Esophagus muscularis mucosa (tissue), 4 donors: ENCODE data around the gene ZBED2. TPM values are rescaled to one million over a fixed set of nuclear protein-coding genes. Genes with fewer than 3 reads are reported as not detected.

Experiments
- DNase-seq: peaks from one replicate; pipeline ENCODE4 v3.0.0-alpha.2; 2017; ENCODE audit errors: extremely low spot score
- H3K27ac ChIP-seq, 4 donors: fragments of 200-600 bp; sonication (generic); replicated peaks in 1 of 4; 1 replicate in 3 of 4; 2 replicates in 1 of 4; pipeline ENCODE4 v1.5.1; 2016 to 2019; ENCODE audit warnings: mild to moderate bottlenecking in 1 of 4
- H3K27me3 ChIP-seq, 4 donors: fragments of 200-600 bp; sonication (generic); one replicate each; pipeline versions ENCODE4 v1.5.1 to v1.6.0; 2016 to 2019
- H3K36me3 ChIP-seq, 4 donors: fragments of 200-600 bp; sonication (generic); one replicate each; pipeline ENCODE4 v1.5.1; 2016 to 2019
- H3K4me1 ChIP-seq, 4 donors: fragments of 200-600 bp; sonication (generic); one replicate each; pipeline ENCODE4 v1.5.1; 2016 to 2019
- H3K4me3 ChIP-seq, 4 donors: fragments of 200-600 bp; sonication (generic); 1 replicate in 2 of 4; 2 replicates in 2 of 4; pipeline ENCODE4 v1.5.1; 2016 to 2019; ENCODE audit warnings: mild to moderate bottlenecking in 4 of 4, moderate library complexity in 1 of 4
- H3K9me3 ChIP-seq, 4 donors: fragments of 200-600 bp; sonication (generic); 1 replicate in 3 of 4; 2 replicates in 1 of 4; pipeline ENCODE4 v1.5.1; 2016 to 2019
- EP300 ChIP-seq: sonication (generic); formaldehyde crosslinking; IDR thresholded peaks from one replicate; pipeline ENCODE4 v1.6.1; 2017; ENCODE audit warnings: antibody characterized with exemption
- POLR2A ChIP-seq: fragments of 450-650 bp; IDR thresholded peaks from one replicate; pipeline ENCODE4 v1.6.1; 2017; ENCODE audit warnings: antibody characterized with exemption, moderate library complexity, mild to moderate bottlenecking, low read depth
- POLR2AphosphoS5 ChIP-seq, 2 donors: sonication (generic); formaldehyde crosslinking; IDR thresholded peaks; one replicate each; pipeline ENCODE4 v1.6.1; 2017; ENCODE audit warnings: antibody characterized with exemption in 2 of 2
- WGBS: methylation state at CpG from one replicate; pipeline ENCODE4 v1.1.5; 2018; 5-methylcytosine and 5-hydroxymethylcytosine counted together
- intact Hi-C: fragments of 100-400 bp; cut with DNase I; formaldehyde crosslinking; loops from one replicate; pipeline ENCODE4 v1.15.1; 2023
- total RNA-seq, 4 donors: library from RNA; depleted of rRNA; stranded (reverse); fragments of >200 nt; gene quantifications; one replicate each; pipeline versions ENCODE4 v1.1.0 to v1.2.1, GENCODE V29; 2016
- TF ChIP-seq, protein P1 (sequence below), 3 experiments: fragments of 200-600 bp in 2 of 3; fragments of 450-650 bp in 1 of 3; sonication (generic) in 2 of 3; IDR thresholded peaks; one replicate each; pipeline ENCODE4 v1.5.1; 2017 to 2019; ENCODE audit warnings: antibody characterized with exemption in 3 of 3, mild to moderate bottlenecking in 2 of 3, moderate library complexity in 1 of 3

ZBED2 gene
- total RNA-seq, 4 donors from 2014 or later: 0.13 TPM; not detected in 3

DNA sequence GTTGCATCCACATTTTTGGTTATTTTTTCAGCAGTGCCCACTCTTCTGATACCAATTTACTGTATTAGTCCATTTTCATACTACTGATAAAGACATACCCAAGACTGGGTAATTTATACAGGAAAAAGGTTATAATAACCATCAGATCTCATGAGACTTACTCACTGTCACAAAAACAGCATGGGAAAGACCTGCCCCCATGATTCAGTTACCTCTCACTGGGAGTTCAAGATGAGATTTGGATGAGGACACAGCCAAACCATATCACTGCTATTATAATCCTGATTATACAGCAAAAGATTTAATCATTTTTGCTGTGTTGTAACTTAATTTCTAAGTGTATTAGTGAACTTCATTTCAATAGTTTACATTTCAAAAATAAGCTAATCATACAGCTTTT lies 6.6 kb downstream of the ZBED2 start:
- TF ChIP-seq EP300: no peak
- TF ChIP-seq POLR2AphosphoS5 (IDR thresholded peaks at IDR 0.05): no peak
- no peak for TF ChIP-seq POLR2A
- TF ChIP-seq, protein P1, sequence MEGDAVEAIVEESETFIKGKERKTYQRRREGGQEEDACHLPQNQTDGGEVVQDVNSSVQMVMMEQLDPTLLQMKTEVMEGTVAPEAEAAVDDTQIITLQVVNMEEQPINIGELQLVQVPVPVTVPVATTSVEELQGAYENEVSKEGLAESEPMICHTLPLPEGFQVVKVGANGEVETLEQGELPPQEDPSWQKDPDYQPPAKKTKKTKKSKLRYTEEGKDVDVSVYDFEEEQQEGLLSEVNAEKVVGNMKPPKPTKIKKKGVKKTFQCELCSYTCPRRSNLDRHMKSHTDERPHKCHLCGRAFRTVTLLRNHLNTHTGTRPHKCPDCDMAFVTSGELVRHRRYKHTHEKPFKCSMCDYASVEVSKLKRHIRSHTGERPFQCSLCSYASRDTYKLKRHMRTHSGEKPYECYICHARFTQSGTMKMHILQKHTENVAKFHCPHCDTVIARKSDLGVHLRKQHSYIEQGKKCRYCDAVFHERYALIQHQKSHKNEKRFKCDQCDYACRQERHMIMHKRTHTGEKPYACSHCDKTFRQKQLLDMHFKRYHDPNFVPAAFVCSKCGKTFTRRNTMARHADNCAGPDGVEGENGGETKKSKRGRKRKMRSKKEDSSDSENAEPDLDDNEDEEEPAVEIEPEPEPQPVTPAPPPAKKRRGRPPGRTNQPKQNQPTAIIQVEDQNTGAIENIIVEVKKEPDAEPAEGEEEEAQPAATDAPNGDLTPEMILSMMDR (IDR thresholded peaks at IDR 0.05): no peak
- Histone ChIP-seq H3K4me1 (no peaks in the 10 kb centered on the region), H3K4me3 (no peak overlapping the region), H3K9me3 (no peaks in the 10 kb centered on the region), H3K36me3 (no peaks in the 10 kb centered on the region), H3K27me3 (no peaks in the 10 kb centered on the region), H3K27ac (no peak overlapping the region)
- DNase-seq: no peak
- intact Hi-C loops: no loop called here

DNA sequence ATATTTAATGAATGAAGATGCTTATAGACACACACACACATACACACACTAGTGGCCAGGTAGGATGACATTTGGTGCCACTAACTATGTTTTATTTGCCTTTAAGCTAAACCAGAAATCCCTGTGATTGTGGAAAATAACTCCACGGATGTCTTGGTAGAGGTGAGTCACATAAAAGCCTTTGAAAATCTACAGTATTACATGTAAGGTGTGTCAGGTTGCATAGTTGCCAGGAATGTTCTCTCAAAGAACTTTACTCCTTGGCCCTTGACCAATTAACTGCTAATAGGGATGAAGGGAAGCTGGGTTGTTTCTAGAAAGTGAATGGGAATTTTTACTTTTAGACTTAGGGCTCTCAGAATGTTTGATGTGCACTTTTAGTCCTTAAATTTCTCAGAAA lies 9.9 kb downstream of the ZBED2 start:
- Histone ChIP-seq H3K27me3 (no peaks in the 10 kb centered on the region), H3K9me3 (no peaks in the 10 kb centered on the region)
- 77% methylated on average over 1 of the region's 1 CpG for WGBS

DNA sequence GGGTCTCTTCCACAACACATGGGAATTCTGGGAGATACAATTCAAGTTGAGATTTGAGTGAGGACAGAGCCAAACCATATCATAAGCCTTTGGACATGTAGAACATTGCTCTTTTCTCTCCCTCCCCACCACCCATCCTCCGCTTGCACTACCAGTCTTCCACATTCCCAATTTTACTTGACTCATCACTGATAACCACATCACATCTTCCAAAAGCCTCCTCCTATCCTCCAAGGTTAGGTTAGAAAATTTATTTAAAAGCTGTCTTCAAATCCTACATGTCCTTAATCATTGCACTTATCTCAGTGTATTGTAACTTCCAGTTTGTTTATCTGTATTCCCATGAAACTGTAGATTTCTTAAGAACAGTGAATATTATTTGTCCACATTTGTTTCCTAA lies 10.4 kb downstream of the ZBED2 start:
- H3K36me3 ChIP-seq: no peaks in the 10 kb centered on the region
- no peaks in the 10 kb centered on the region for H3K4me1 ChIP-seq
- no peak for DNase-seq
- TF ChIP-seq EP300: no peak
- H3K9me3 ChIP-seq: no peaks in the 10 kb centered on the region
- 93% methylated on average over 1 of the region's 1 CpG for WGBS
- H3K27me3 ChIP-seq: no peaks in the 10 kb centered on the region
- intact Hi-C loops: no loop called here
- H3K4me3 ChIP-seq: no peak overlapping the region
- no peak overlapping the region for H3K27ac ChIP-seq

More for the DNA sequence above, 9.9 kb downstream of the ZBED2 start:
- DNase-seq: no peak
- Histone ChIP-seq H3K36me3 (no peaks in the 10 kb centered on the region), H3K27ac (no peak overlapping the region), H3K4me1 (no peaks in the 10 kb centered on the region), H3K4me3 (no peak overlapping the region)
- TF ChIP-seq, protein P1 (IDR thresholded peaks at IDR 0.05): no peak
- intact Hi-C loops: no loop called here

DNA sequence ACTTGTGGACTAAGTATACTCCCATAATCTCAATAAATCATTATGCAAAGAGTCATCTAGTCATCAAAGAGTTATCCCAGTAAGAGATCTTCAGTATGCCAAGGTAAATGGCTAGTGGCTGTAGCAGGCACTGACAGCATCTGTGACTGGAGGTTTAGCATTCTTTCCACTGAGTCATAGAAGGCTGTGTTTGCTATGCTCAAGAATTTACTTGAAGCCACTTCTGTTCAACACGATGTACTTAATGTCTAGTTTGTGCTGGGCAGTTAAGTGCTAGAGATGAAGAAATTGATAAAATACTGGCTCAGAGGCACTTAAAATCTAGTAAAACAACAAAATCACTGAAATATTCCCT lies 13.0 kb downstream of the ZBED2 start:
- Histone ChIP-seq H3K36me3 (no peaks in the 10 kb centered on the region), H3K9me3 (no peaks in the 10 kb centered on the region), H3K27ac (no peak overlapping the region), H3K27me3 (no peaks in the 10 kb centered on the region), H3K4me3 (no peak overlapping the region), H3K4me1 (no peaks in the 10 kb centered on the region)
- no peak for DNase-seq
- TF ChIP-seq, protein P1 (IDR thresholded peaks at IDR 0.05): no peak
- TF ChIP-seq POLR2AphosphoS5 (IDR thresholded peaks at IDR 0.05): no peak
- TF ChIP-seq POLR2A: no peak
- intact Hi-C loops: no loop called here
- WGBS: 63% methylated on average over 1 of the region's 1 CpG

DNA sequence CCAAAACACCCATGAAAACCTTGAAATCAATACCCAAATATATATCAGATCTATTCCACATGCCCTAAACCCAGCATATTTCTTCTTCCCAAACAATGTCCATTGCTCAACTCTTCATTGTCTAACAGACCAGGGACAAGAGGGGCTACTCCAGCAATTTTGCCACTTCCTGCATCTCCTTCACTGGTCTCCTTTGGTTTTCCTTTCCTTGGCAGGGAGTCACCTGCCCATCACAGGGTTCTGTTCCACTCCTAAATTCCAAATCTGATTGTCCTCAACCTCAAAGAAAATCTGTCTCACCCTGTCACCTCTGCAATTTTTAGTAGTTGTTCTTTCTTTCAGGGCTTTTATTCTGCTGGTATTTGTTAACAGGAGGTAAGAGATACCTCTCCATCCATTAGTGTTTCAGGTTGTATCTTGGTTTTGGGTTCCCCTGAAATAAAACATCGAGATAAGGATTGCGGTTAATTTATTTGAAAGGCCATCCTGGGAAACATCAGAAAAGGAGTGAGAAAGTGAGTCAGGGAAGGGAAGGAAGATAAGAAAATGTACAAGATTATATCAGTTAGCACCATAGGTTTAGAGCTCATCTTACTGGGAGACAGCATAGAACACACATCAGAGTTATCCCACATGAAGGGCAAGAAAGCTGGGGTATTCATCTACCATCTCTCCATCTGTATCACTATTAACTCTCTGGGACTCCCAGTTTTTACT lies 13.6 kb downstream of the ZBED2 start:
- no peak for TF ChIP-seq POLR2AphosphoS5 (IDR thresholded peaks at IDR 0.05)
- no peak for TF ChIP-seq EP300
- TF ChIP-seq POLR2A: no peak
- TF ChIP-seq, protein P1 (IDR thresholded peaks at IDR 0.05): no peak
- Histone ChIP-seq H3K27me3 (no peaks in the 10 kb centered on the region), H3K27ac (no peak overlapping the region), H3K4me3 (no peak overlapping the region), H3K4me1 (no peaks in the 10 kb centered on the region), H3K36me3 (no peaks in the 10 kb centered on the region), H3K9me3 (no peaks in the 10 kb centered on the region)
- no peak for DNase-seq
- WGBS: 93% methylated on average over 2 of the region's 2 CpGs
- intact Hi-C loops: no loop called here
